ENCODE results near the gene CD209.

The CD209 gene

GRCh38 chr19:7789447-7789846 lies 42.1 kb upstream of the CD209 start:
- TF ChIP-seq FOXP2 (optimal IDR thresholded peaks at IDR 0.05; ENCODE audit: borderline replicate concordance, extremely low read depth, extremely low read length, insufficient read depth) (no peak), REST (IDR thresholded peaks at IDR 0.05; ENCODE audit: insufficient read depth in 1 of 2, low read depth in 2 of 2, low read length in 2 of 2) (no peak), SIN3A (IDR thresholded peaks at IDR 0.05; ENCODE audit: borderline replicate concordance, insufficient read depth, low read length) (no peak), POLR2AphosphoS5 (IDR thresholded peaks at IDR 0.05; ENCODE audit: low read depth, low read length) (no peak), TAF1 (IDR thresholded peaks at IDR 0.05; ENCODE audit: borderline replicate concordance, insufficient read depth, low read length) (no peak)

- TF ChIP-seq TAF1 (IDR thresholded peaks at IDR 0.05; ENCODE audit: borderline replicate concordance, insufficient read depth, low read length) (no peak), REST (IDR thresholded peaks at IDR 0.05; ENCODE audit: insufficient read depth in 1 of 2, low read depth in 2 of 2, low read length in 2 of 2) (no peak), SIN3A (IDR thresholded peaks at IDR 0.05; ENCODE audit: borderline replicate concordance, insufficient read depth, low read length) (no peak), FOXP2 (optimal IDR thresholded peaks at IDR 0.05; ENCODE audit: borderline replicate concordance, extremely low read depth, extremely low read length, insufficient read depth) (no peak), POLR2AphosphoS5 (IDR thresholded peaks at IDR 0.05; ENCODE audit: low read depth, low read length) (no peak)
Observed at GRCh38 chr19:7788933-7789323, 41.6 kb upstream of the CD209 start.

GRCh38 chr19:7788178-7788932 lies 41.0 kb upstream of the CD209 start:
- TF ChIP-seq POLR2AphosphoS5 (IDR thresholded peaks at IDR 0.05; ENCODE audit: low read depth, low read length) = no peak
- TF ChIP-seq FOXP2 (optimal IDR thresholded peaks at IDR 0.05; ENCODE audit: borderline replicate concordance, extremely low read depth, extremely low read length, insufficient read depth) = no peak
- no peak for TF ChIP-seq SIN3A (IDR thresholded peaks at IDR 0.05; ENCODE audit: borderline replicate concordance, insufficient read depth, low read length)
- TF ChIP-seq REST (IDR thresholded peaks at IDR 0.05; ENCODE audit: insufficient read depth in 1 of 2, low read depth in 2 of 2, low read length in 2 of 2) = no peak
- TF ChIP-seq TAF1 (IDR thresholded peaks at IDR 0.05; ENCODE audit: borderline replicate concordance, insufficient read depth, low read length) = no peak

- TF ChIP-seq TAF1 (IDR thresholded peaks at IDR 0.05; ENCODE audit: borderline replicate concordance, insufficient read depth, low read length) (no peak), POLR2AphosphoS5 (IDR thresholded peaks at IDR 0.05; ENCODE audit: low read depth, low read length) (no peak), SIN3A (IDR thresholded peaks at IDR 0.05; ENCODE audit: borderline replicate concordance, insufficient read depth, low read length) (no peak), REST (IDR thresholded peaks at IDR 0.05; ENCODE audit: insufficient read depth in 1 of 2, low read depth in 2 of 2, low read length in 2 of 2) (no peak), FOXP2 (optimal IDR thresholded peaks at IDR 0.05; ENCODE audit: borderline replicate concordance, extremely low read depth, extremely low read length, insufficient read depth) (no peak)
Observed at GRCh38 chr19:7787602-7788177, 40.4 kb upstream of the CD209 start.

Measured in PFSK-1 (cell line).